ENCODE measurements around the gene GPBAR1.

GPBAR1 gene, protein sequence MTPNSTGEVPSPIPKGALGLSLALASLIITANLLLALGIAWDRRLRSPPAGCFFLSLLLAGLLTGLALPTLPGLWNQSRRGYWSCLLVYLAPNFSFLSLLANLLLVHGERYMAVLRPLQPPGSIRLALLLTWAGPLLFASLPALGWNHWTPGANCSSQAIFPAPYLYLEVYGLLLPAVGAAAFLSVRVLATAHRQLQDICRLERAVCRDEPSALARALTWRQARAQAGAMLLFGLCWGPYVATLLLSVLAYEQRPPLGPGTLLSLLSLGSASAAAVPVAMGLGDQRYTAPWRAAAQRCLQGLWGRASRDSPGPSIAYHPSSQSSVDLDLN

DNA sequence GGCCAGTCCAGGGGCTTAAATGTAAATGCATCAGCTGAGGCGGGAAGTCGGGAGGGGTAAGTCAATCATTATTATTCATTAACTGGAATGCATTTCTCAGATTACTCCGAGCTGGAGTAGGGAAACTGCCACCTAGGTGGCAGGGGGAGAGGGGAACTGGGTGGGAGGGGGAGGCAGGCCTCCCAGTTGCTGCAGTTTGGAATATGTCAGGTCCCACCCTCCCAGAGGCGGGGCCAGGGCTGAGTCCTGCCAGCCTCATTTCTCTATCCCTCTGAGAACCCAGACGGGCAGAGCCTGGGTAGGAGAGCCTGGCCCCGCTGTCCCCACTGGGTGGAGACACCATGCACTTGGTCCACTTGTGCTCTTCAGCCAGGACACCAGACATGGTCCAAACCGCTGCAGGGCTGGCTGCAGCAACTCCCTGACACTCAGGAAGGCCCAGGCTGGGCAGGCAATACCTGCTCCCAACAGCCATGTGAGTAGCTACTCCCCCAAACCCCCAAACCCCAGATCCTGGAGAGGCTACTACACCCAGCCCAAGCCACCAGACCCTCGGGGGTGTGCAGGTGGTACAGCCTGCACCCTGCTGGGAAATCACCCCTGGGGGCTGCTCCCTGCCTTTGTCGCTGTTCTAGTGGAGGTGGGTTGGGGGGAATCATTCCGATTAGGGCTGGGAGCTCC, at the start of gene GPBAR1:
GPBAR1 (plus strand) TSS at position 274 of the 681 bp plus-strand sequence. CDS start 1,710 bp downstream, outside the sequence.
- DNase-seq (ENCODE audit: low read depth in 2 of 2): no peak

DNA sequence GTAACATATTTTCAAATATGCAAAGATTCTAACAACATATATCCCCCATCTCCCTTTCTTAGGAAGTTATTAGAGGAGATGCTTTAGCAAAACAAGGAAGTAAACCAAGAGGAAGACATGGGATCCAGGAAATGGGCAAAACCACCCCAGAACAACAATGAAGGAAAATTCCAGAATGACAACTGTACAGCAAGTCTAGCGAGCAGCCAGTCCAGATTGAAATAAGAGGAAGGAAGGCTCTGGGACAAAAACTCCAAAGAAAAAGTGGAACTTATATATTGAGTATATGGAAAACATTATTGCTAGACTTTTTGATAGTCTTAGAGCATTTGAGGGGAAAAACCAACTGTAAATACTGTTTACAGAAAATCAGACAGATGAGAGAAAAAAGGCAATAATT, 46.7 kb upstream of the GPBAR1 start:
- DNase-seq (ENCODE audit: low read depth in 2 of 2): no peak

DNA sequence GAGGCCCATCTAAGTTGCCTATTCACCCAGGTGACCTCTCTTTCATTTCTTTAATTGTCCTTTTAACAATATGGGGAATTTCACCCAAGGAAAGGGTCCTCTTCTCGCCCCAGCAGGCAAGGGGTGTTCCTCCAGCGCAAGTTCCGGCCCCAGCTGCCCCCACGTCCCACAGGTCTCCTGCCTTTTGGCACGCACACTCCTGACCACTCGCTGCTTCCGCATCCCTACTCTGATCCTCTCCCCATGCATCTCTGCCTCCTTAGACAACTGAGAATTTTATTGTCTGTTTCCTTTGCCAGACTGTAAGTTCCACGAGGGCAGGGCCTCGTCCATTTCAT, 44.5 kb upstream of the GPBAR1 start:
- DNase-seq (ENCODE audit: low read depth in 2 of 2): no peak

DNA sequence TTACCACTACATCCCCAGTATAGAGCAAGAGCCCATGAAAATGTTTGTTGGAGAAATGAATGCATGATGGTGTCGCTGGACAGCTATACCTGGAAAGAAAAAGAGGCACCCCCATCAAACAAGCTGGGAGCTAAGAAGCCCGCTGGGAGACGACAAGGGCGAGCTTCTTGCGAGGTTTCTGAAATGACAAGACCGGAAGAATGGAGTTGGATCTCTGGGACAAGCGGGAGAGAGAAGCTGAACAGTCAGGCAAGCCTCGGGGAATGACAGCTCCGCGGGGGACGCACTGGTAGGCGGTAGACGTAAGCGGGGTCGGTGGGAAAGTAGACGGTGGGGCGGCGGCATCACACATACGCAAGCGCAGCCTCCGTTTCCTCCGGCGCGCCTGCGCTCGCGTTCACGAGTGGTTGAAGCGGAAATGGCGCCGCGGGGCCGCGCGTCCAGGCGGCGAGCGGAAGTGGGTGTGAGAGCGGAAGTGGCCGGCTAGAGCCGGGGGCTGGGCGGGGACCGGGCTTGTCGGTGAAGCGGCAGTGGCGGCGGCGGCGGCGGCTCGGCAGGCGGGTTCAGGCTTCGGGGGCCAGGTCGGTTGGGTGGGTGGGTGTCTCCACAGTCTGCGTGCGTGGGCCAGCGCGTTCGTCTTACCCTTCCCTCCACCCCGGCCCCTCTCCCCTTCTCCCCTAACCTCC, 44.0 kb upstream of the GPBAR1 start, which contains the start of gene ARPC2:
ARPC2 (plus strand) TSS at position 516 of the 686 bp plus-strand sequence. CDS start 282 bp downstream, outside the sequence.
- DNase-seq (ENCODE audit: low read depth in 2 of 2): peak; percentile 94 to 95

DNA sequence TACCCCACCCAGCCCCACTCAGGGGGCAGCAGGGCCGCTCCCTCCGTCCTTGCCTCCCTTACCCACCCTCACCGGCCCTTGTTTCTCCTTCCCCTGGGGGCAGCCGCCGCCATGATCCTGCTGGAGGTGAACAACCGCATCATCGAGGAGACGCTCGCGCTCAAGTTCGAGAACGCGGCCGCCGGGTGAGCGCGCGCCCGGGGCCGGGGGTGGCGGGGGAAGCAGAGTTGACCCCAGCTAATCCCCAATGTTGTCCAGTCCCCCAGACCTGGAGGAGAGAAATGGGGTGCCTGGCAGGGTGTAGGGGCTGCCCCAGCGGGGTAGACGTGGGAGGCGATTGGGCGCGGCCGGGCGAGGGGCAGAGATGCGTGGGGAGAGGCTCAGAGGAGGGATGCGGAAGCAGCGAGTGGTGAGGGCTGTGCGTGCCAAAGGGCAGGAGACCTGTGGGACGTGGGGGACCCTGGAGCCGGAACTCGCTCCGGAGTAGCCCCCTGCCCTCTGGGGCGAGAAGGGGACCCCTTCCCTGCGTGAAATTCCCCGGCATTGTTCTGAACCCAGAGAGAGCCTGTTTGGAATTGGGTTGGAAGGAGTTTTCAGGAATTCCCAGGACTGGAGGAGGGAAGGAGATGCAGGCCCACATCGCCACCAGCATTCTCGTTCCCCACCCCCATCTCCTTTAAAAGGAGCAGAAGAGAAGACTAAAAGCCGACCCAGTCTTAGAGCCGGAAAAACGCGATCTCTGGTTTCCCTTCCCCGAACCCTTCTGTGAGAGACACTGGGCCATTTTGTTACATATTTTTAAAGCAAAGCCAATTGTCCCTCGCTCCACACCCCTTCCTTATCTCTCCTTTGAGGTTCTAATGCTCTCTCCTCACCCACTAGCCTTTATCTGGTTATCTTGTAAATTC, 43.2 kb upstream of the GPBAR1 start:
- peak; percentile 65 to 69 for DNase-seq (ENCODE audit: low read depth in 2 of 2)

DNA sequence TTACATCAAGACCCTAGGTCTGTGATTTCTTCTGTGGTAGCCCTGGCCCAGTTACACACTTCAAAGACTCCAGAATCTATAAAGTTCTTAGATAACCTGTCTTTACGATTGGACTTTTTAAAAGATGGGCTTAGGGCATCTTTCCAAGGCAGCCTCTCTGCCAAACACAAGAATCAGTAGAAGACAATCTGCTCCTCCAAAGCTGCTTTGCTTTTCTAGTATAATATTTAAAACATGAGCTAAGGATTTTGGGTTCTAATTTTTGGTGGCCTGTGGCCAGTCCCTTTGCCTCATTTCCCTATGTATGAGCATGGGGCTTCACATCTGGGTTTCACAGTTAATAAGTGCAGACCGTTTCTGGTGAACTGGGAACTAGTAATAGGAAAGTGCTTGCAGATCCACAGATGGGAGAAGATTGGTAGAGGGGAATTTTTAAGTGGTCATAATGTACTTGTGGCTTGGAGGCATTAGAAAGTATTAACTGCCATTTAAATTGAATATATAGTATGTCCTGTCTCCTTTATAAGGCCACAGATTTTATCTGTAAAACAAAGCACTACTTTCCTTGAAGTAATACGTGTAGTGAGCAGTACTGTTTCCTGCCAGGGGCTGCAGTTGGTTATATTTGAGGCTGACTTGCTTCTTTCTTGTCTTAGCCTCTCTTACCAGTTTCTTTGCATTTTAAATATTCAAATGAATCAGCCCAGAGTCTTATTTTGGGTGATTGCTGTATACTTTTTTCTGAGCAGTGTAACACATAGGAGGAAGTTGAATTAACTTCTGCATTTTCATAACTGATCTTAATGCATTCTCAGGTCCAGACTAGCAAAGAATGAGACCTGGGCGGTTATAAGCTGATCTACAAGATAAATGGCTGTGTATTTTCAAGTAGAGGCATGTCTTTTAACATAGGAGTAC, 42.3 kb upstream of the GPBAR1 start:
- DNase-seq (ENCODE audit: low read depth in 2 of 2): no peak

DNA sequence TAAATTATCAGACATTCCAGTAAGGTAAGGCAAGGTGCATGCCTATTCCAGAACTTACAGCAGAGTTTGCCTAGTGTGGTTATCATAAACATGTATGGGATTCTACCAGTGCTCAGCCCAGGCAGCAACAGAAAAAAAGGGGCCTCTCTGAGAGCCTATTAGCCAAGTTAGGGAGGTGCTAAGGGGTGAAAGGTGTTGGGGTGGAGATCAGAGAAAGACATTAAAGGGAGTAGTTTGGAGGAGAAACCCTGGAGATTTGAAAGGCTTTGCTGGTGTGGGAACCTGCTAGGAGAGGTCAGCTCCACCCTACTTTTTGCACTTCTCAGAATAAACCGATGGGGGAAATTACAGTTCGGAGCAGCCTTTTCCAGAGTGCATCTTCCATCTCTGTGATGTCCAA, 40.9 kb upstream of the GPBAR1 start:
- DNase-seq (ENCODE audit: low read depth in 2 of 2): no peak

DNA sequence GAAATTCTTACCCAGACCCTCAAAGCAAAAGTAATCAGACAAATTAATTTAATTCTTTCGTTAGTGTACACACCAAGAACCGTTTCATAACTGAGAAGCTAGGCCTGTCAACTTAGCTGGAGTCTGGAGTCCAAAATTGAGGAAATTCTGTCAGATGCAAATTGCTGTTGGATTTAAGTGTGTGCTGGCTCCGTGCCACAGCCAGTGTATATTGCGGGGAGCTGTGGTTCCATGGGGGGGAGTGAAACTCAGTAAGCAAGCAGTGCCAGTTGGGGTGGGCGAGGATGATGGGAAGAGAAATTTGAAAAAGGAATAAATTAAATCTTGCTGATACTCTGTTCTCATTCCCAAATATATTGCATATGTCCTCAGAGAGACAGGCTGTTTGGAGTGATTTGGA, 39.8 kb upstream of the GPBAR1 start:
- no peak for DNase-seq (ENCODE audit: low read depth in 2 of 2)

DNA sequence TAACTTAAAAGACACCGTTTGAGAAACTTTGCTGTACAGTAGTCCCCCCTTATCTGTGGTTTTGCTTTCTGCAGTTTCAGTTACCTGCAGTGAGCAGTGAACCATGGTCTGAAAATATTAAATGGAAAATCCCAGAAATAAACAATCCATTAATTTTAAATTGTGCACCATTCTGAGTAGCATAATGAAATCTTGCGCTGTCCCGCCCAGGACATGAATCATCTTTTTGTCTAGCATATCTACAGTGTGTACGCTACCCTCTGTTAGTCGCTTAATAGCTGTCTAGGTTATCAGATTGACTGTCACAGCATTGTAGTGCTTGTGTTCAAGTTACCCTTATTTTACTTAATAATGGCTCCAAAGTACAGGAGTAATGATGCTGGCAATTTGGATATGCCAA, 37.8 kb upstream of the GPBAR1 start:
- no peak for DNase-seq (ENCODE audit: low read depth in 2 of 2)

DNA sequence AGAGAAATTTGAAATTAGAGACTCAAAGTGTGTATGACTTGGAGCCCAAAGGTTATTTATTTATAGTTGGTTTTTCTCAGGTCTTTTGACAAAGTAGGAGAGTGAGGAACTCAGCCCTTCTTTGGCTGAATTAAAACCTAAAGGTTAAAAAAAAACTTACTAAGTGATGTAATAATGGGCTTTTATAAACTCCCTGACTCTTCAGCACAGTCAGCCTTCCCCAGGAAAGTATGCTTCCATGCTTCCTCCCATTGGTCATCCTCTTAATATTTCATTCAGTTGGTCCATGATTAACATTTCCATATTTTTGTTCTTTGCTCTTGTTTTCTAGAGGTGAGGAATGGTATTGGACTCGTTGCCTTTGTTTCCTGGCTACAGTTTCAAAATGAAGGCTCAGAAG, 36.6 kb upstream of the GPBAR1 start:
- DNase-seq (ENCODE audit: low read depth in 2 of 2): no peak

DNA sequence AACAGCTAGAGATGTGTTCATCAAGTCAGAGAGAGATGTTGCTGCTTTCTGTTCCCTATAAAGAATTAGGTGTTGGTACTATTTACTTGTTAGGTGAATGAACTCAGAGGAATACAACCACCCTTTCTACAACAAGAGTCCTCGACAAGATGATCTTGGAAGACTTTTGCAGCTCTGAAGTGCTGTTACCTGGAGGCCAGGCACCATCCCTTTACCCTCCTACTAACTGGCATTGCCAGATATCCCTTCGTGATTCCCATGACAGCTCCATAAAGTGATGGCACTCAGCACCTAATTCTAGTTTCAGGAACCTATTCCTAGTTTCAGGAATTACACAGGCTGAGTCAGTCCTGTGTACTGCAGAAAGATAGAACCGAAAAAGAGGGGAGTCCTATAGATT, 33.9 kb upstream of the GPBAR1 start:
- DNase-seq (ENCODE audit: low read depth in 2 of 2): no peak

DNA sequence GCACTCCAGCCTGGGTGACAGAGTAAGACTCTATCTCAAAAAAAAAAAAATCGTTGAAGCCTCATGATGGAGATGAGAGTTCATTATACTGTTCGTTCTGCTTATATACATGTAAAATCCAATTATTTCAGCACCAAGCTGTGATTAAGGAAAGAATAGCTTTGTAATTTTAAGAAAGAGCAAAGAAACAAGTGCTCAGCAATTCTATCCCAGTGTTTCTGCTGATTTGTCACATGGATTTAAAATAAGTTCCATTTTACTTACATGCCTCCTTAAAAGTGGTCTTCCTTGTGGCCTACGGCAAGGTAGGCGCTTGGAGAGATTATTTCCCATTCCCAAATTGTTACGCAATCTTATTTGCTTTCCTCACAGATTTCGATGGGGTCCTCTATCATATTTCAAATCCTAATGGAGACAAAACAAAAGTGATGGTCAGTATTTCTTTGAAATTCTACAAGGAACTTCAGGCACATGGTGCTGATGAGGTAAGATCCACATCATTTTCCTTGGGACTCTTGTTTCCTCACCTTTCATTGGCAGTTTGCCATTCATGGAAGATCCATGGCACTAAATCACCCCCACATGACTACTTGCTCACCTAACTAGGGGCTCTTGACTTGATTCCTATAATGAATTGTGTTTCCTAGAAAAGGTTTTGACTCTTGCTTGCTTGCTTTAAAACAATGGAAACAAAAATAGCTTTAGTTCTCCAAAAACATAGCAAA, 32.3 kb upstream of the GPBAR1 start:
- DNase-seq (ENCODE audit: low read depth in 2 of 2): no peak

DNA sequence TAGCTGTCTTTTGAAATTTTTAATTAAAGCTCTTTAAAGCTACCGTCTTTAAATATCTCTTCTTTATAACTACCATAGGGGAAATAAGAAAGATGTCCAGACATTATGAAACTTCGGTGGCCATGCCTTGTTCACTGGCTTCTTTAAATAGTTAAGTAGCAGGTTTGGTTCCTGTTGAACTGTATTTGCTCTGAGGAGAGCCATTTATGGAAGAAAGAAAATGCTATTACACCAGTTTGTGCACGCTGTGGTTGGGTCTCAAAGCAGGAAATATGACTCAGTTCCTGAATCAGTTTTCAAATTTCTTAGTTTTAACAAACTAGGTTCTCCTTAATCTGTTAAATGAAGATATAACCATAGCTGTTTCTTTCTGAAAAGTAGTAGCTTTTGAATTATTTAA, 31.6 kb upstream of the GPBAR1 start:
- DNase-seq (ENCODE audit: low read depth in 2 of 2): no peak

DNA sequence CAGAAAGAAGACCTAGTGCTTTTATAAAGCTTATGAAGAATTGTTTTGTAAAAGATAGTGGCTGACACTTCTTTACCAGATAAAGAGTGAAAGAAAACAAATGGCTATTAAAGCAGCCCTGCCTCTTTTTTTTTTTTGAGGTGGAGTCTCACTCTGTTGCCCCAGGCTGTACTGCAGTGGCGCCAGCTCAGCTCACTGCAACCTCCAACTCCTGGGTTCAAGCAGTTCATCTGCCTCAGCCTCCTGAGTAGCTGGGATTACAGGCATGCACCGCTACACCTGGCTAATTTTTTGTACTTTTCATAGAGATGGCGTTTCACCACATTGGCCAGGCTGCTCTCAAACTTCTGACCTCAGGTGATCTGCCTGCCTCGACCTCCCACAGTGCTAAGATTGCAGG, 31.0 kb upstream of the GPBAR1 start:
- DNase-seq (ENCODE audit: low read depth in 2 of 2): no peak

DNA sequence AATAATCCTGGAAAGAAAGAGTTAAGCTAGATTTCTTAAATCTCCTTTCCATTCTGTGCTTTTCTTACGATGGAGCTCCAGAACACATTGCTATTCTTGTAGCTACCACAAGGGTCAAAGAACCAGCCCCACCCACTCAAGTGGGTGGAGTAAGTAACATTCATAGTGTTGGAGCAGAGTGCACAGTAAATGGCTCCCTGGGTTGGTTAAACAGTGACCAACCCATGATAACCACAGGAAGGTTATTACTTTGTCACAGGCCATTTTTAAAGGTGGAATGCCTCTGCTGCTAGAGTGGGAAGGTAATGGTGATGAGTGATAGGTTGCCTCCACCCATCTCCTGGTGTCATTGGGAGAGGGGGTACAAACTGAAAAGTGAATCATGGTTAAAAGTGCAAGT, 29.9 kb upstream of the GPBAR1 start:
- DNase-seq (ENCODE audit: low read depth in 2 of 2): no peak

DNA sequence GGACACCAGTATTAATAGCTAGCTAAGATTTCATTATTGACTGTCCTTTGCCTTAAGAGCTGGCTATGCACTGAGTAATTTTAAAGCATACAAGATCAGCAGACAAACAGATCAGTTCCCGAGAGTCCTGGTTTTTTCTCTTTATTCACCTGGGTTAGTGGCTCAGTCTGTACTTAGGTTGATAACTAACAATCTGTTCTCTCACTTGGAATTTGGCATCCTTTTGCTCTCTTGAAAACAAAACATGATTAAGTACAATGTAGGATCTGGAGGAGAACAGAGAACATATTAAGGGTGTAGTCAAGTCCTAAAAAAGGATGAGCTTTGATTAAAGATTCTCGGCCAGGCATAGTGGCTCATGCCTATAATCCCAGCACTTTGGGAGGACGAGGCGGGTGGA, 27.3 kb upstream of the GPBAR1 start:
- DNase-seq (ENCODE audit: low read depth in 2 of 2): no peak

DNA sequence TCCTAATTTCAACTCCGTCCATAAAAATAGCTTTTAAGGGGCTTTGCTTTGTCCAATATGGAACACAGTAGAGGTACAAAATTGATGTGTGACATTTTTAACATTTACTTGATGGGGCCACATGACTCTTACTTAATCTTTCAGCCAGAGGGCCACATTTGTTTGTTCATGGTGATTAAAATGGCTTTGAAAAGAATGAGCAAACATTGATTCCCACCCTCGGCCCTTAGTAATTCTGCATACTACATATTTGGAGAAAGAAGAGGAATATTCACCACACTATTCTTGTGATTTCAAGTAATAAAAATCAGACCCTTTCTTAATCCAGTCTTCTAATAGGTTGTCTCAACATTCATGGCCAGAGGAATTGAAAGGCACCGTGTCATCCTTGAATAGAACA, 26.3 kb upstream of the GPBAR1 start:
- DNase-seq (ENCODE audit: low read depth in 2 of 2): no peak

DNA sequence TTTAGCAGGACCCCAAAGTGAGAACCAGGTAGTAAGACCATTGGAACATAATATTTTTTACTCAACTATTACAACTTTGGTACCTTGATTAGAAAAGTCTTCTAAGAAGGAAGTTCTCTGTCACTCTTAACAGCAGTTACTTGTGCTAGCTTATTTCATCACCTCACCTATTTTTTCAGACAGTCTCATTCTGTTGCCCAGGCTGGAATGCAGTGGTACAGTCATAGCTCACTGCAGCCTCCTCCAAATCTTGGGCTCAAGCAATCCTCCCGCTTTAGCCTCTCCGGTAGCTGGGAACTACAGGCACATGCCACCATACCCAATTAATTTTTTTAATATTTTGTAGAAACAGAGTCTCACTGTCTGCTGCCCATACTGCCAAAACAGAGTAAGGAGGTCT, 25.8 kb upstream of the GPBAR1 start:
- DNase-seq (ENCODE audit: low read depth in 2 of 2): no peak

DNA sequence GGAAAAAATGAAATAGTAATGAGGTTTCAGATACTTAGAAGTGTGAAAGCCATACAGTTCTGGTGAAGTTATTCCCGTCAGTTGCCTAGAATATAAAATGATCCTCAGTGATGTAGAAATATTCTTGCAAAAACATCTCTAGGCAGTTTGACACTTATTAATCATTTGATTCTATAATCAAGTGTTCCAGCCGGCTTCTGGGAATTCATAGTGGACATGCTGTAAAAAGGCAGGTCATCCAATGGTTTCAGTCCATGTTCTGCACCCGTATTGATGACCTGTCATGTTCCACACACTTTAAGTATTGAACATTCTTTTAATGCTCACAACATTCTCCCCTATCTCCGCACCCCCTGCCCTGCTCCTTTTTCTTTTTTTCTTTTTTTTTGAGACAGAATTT, 24.0 kb upstream of the GPBAR1 start:
- DNase-seq (ENCODE audit: low read depth in 2 of 2): no peak

DNA sequence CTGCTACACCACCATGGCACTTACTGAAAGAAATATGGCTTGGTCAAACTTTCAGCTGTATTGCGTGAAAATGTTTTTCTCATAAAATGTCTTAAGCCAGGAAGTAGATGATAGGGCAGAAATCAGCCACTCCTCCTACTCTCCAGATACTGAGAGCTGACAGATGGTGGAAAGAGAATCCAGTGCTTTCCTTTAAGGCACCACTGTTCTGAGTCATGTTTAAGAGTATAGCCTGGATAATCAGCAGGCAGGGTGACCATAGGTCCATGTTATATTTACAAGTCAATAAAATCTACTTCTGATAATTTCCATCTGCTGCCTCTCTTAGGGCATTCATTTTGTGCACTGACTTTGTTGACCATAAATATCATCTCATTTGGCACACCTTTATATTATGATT, 21.9 kb upstream of the GPBAR1 start:
- no peak for DNase-seq (ENCODE audit: low read depth in 2 of 2)

Data from stimulated activated CD8-positive, alpha-beta memory T cell treated with anti-CD3 and anti-CD28 coated beads, Interleukin-2, amount 100 ng/mL, for 48 hours (primary cell).